ENCODE results near the gene ATP13A3.

The ATP13A3 gene

GRCh38 chr3:194367992-194368841, 118.6 kb downstream of the ATP13A3 start:
- DNase-seq, result no peak

GRCh38 chr3:194365978-194366490, 120.8 kb downstream of the ATP13A3 start:
- DNase-seq, result no peak

DNA sequence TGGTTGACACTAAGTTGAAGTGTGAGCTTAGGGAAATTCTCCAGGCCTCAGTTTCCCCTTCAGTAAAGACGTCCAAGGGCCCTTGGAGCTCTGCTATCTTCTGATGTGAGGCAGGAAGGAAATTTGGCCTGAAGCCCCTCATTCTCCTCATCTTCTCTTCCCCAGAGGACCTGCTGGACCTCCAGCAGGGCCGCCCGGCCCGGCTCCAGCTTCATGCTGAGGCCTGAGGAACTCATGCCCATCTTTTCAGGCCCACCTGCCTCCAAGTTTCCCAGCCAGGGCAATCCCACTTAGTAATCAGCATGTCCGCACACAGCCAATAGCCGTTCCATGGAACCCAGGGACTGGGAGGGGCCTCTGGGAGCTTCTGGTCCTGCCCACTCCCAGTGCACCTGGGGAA, 121.3 kb downstream of the ATP13A3 start:
- no peak for DNase-seq

GRCh38 chr3:194364652-194365434, 122.0 kb downstream of the ATP13A3 start:
- no peak for DNase-seq

DNA sequence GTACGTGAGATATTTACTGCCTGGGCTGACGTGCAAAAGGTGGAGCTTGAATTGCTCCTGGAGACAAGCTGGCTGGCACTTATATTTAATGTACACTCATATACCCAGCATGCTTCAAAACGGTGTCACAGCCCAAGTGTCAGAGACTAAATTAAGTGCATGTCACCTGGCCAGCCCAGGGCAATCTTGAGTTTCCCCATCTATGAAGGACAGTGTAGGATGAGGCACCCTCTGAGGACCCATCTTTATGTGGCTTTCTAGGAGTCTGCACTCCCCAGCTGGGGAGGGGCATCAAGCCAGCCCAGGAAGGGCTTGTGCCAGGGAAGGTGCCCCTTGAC, 122.5 kb downstream of the ATP13A3 start:
- no peak for DNase-seq

DNA sequence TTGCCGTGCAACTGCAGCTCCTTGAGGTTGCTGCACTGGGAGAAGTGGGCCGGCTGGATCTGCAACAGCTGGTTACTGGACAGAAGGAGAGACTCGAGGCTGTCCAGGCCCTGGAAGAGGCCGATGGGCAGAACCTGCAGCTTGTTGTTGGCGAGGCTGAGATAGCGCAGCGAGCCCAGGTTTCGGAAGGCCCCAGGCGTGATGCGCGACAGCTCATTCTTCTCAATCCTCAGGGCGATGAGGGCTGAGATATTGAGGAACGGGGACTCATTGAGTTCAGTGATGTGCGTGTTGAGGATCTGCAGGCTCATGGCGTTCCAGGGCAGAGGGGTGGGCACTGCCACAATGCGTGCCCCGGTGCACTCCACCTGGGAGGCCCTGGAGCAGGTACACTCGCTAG, 126.2 kb downstream of the ATP13A3 start:
- no peak for DNase-seq

GRCh38 chr3:194357681-194358080, 129.1 kb downstream of the ATP13A3 start:
- DNase-seq, result no peak

GRCh38 chr3:194355379-194355778, 131.4 kb downstream of the ATP13A3 start:
- DNase-seq, result no peak

- DNase-seq, result no peak
These were observed 132.5 kb downstream of the ATP13A3 start for GRCh38 chr3:194354315-194354714.
